ENCODE results near the gene RRBP1.

Gene RRBP1

GRCh38 chr20:17683218-17684076 lies 1.4 kb upstream of the RRBP1 start:
- no peak for DNase-seq (ENCODE audit: low read depth in 3 of 3)

- no peak for DNase-seq (ENCODE audit: low read depth in 3 of 3)
Observed at GRCh38 chr20:17682889-17683198, 802 bp upstream of the RRBP1 start.

- peak in 2 of 3 experiments; percentile 4 to 8 for DNase-seq (ENCODE audit: low read depth in 3 of 3)
Observed at GRCh38 chr20:17681726-17682102, 328 bp downstream of the RRBP1 start.

- DNase-seq (ENCODE audit: low read depth in 3 of 3): peak; percentile 60 to 75 (median 66)
Observed at GRCh38 chr20:17680836-17681725, 961 bp downstream of the RRBP1 start.

GRCh38 chr20:17679941-17680835 lies 1.9 kb downstream of the RRBP1 start:
- no peak for DNase-seq (ENCODE audit: low read depth in 3 of 3)

GRCh38 chr20:17678886-17679285 lies 3.2 kb downstream of the RRBP1 start:
- DNase-seq (ENCODE audit: low read depth in 3 of 3): no peak

GRCh38 chr20:17678295-17678694 lies 3.7 kb downstream of the RRBP1 start:
- DNase-seq (ENCODE audit: low read depth in 3 of 3): no peak

- no peak for DNase-seq (ENCODE audit: low read depth in 3 of 3)
Observed at GRCh38 chr20:17676942-17677341, 5.1 kb downstream of the RRBP1 start.

GRCh38 chr20:17676378-17676759 lies 5.7 kb downstream of the RRBP1 start:
- DNase-seq (ENCODE audit: low read depth in 3 of 3): no peak

GRCh38 chr20:17675519-17676377 lies 6.3 kb downstream of the RRBP1 start:
- DNase-seq (ENCODE audit: low read depth in 3 of 3): no peak

- no peak for DNase-seq (ENCODE audit: low read depth in 3 of 3)
Observed at GRCh38 chr20:17674722-17675518, 7.1 kb downstream of the RRBP1 start.

GRCh38 chr20:17673084-17673483 lies 9.0 kb downstream of the RRBP1 start:
- no peak for DNase-seq (ENCODE audit: low read depth in 3 of 3)

GRCh38 chr20:17671565-17671964 lies 10.5 kb downstream of the RRBP1 start:
- DNase-seq (ENCODE audit: low read depth in 3 of 3): no peak

GRCh38 chr20:17671011-17671410 lies 11.0 kb downstream of the RRBP1 start:
- DNase-seq (ENCODE audit: low read depth in 3 of 3): no peak

GRCh38 chr20:17669306-17669931 lies 12.6 kb downstream of the RRBP1 start:
- DNase-seq (ENCODE audit: low read depth in 3 of 3): no peak

GRCh38 chr20:17668432-17668831 lies 13.6 kb downstream of the RRBP1 start:
- no peak for DNase-seq (ENCODE audit: low read depth in 3 of 3)

- DNase-seq (ENCODE audit: low read depth in 3 of 3): no peak
Observed at GRCh38 chr20:17667445-17667844, 14.6 kb downstream of the RRBP1 start.

- DNase-seq (ENCODE audit: low read depth in 3 of 3): no peak
Observed at GRCh38 chr20:17666481-17666880, 15.6 kb downstream of the RRBP1 start.

GRCh38 chr20:17665756-17666155 lies 16.3 kb downstream of the RRBP1 start:
- DNase-seq (ENCODE audit: low read depth in 3 of 3): no peak
